Fibroblast of lung (primary cell): ENCODE data around the gene KLF18. TPM values are rescaled to one million over a fixed set of nuclear protein-coding genes. Genes with fewer than 3 reads are reported as not detected.
"Not testable (repeated sequence)": the region's sequence is repeated elsewhere in the genome, so short reads cannot be mapped to it uniquely, and the experiment has no call there.

Experiments used
- DNase-seq, 2 donors: peaks; one replicate each; pipeline versions ENCODE4 v3.0.0 to v3.0.0-alpha.2; 2010; ENCODE audit warnings: low read depth in 2 of 2
- H2AFZ ChIP-seq: 2 replicates; pipeline ENCODE4 v1.5.1; 2012; ENCODE audit warnings: low read length, control low read depth, inconsistent platforms
- H3K27ac ChIP-seq: 2 replicates; pipeline ENCODE4 v1.5.1; 2011; ENCODE audit warnings: low read length, control low read depth; ENCODE audit not compliant: insufficient read depth
- H3K27me3 ChIP-seq: 2 replicates; pipeline ENCODE4 v1.5.1; 2011; ENCODE audit warnings: mild to moderate bottlenecking, low read length; ENCODE audit not compliant: control insufficient read depth, insufficient read depth
- H3K36me3 ChIP-seq: 2 replicates; pipeline ENCODE4 v1.5.1; 2011; ENCODE audit warnings: low read length; ENCODE audit not compliant: control insufficient read depth, insufficient read depth
- H3K4me1 ChIP-seq: 2 replicates; pipeline ENCODE4 v1.5.1; 2011; ENCODE audit warnings: low read length; ENCODE audit not compliant: control insufficient read depth, insufficient read depth; ENCODE audit errors: extremely low read depth
- H3K4me2 ChIP-seq: 2 replicates; pipeline ENCODE4 v1.5.1; 2011; ENCODE audit warnings: low read length, control low read depth; ENCODE audit not compliant: insufficient read depth; ENCODE audit errors: extremely low read depth
- H3K4me3 ChIP-seq, 4 experiments: fragments of 200-600 bp in 1 of 4; sonication (generic) in 1 of 4; replicated peaks in 1 of 4; 2 replicates each; pipeline ENCODE4 v1.5.1; 2011 to 2016; ENCODE audit warnings: low read length in 4 of 4, low read depth in 3 of 4, mild to moderate bottlenecking in 3 of 4, control low read depth in 2 of 4, inconsistent platforms in 1 of 4, mixed read lengths in 1 of 4; ENCODE audit not compliant: insufficient read depth in 1 of 4; ENCODE audit errors: control extremely low read depth in 1 of 4
- H3K79me2 ChIP-seq: 2 replicates; pipeline ENCODE4 v1.5.1; 2012; ENCODE audit warnings: mild to moderate bottlenecking, low read length, inconsistent platforms; ENCODE audit not compliant: control insufficient read depth, insufficient read depth
- H3K9ac ChIP-seq: 2 replicates; pipeline ENCODE4 v1.5.1; 2011; ENCODE audit warnings: mild to moderate bottlenecking, low read length, control low read depth; ENCODE audit not compliant: insufficient read depth
- H3K9me3 ChIP-seq: 2 replicates; pipeline ENCODE4 v1.5.1; 2012; ENCODE audit warnings: low read depth, low read length; ENCODE audit not compliant: control insufficient read depth, insufficient read depth
- H4K20me1 ChIP-seq: 2 replicates; pipeline ENCODE4 v1.5.1; 2011; ENCODE audit warnings: low read length; ENCODE audit not compliant: control insufficient read depth, insufficient read depth; ENCODE audit errors: extremely low read depth
- CTCF ChIP-seq, 2 donors: IDR thresholded peaks in 1 of 2; conservative IDR thresholded peaks in 1 of 2; 1 replicate in 1 of 2; 2 replicates in 1 of 2; pipeline ENCODE4 v1.5.1; 2011 to 2012; ENCODE audit warnings: low read length in 2 of 2, control low read depth in 1 of 2, inconsistent platforms in 1 of 2, low read depth in 1 of 2, mild to moderate bottlenecking in 1 of 2
- EZH2 ChIP-seq: IDR thresholded peaks from 2 replicates; pipeline ENCODE4 v1.5.1; 2012; ENCODE audit warnings: low read length, control low read depth, mild to moderate bottlenecking; ENCODE audit errors: missing control alignments
- polyA plus RNA-seq, 2 donors: library from polyadenylated mRNA; depleted of rRNA in 1 of 2; stranded (reverse) in 1 of 2; unstranded in 1 of 2; fragments of >200 nt; gene quantifications; 2 replicates each; pipeline ENCODE4 v1.2.1, GENCODE V29; 2011 to 2012; ENCODE audit warnings: missing spikeins in 1 of 2
- total RNA-seq: library from RNA; depleted of rRNA; stranded (reverse); fragments of >200 nt; gene quantifications from 2 replicates; pipeline ENCODE4 v1.2.1, GENCODE V29; 2014

The KLF18 gene
- total and polyA plus RNA-seq, 2 donors (not counting 1 experiment from before 2014, with no cell fraction given) = not detected

DNA sequence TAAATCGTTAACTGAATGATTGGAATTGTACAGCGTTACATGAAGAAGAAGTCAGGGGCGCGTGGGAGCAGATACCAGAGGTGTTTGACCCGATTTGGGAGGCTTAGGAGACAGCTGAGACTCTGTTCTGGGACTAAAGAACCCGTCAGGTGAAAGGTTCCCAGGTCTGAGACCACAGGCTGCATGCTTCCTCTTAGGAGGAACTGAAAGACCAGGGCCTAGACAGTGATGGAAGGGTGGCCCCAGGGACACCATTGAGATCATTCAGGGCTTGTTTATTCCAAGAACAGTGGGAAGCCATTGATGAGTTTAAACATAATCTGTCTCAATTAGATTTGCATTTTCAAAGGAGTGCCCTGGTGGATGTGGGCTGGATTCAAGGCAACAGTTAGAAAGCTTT, 21.9 kb downstream of the KLF18 start:
- no peak overlapping the region for H3K4me2 ChIP-seq
- H3K4me3 ChIP-seq = no peak overlapping the region
- H2AFZ ChIP-seq = no peak overlapping the region
- no peak overlapping the region for H3K27ac ChIP-seq
- H4K20me1 ChIP-seq = no peaks in the 10 kb centered on the region
- no peaks in the 10 kb centered on the region for H3K79me2 ChIP-seq
- no peaks in the 10 kb centered on the region for H3K36me3 ChIP-seq
- no peaks in the 10 kb centered on the region for H3K4me1 ChIP-seq
- no peaks in the 10 kb centered on the region for H3K9me3 ChIP-seq
- no peak for DNase-seq
- no peaks in the 10 kb centered on the region for H3K27me3 ChIP-seq
- H3K9ac ChIP-seq = no peak overlapping the region
- TF ChIP-seq EZH2 = no peak
- TF ChIP-seq CTCF (conservative IDR thresholded peaks at IDR 0.05 in 1 of 2, IDR thresholded peaks at IDR 0.05 in 1 of 2; ENCODE audit: low read depth in 1 of 2, low read length in 2 of 2) = no peak

DNA sequence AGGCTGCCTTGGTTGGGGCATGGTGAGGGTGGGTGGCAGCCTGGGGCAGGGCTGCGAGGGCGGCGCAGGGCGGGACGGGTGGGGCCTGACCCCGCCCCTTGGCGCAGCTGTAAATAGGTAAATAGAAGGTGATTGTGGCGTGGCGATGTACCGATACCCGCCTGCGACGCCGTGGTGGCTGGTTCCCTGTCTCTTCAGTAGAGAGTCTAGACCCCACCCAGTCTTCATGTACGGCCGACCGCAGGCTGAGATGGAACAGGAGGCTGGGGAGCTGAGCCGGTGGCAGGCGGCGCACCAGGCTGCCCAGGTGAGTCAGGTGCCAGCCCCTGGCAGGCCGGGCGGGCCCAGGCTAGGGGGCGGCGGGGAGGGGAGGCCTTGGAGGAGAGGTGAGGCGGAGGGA, 22.7 kb downstream of the KLF18 start, which contains the start of gene KLF17:
Gene KLF17, plus strand, starts transcription at position 140 of the 400 bp plus-strand sequence. Its CDS starts 87 bp downstream, at position 227.
- Histone ChIP-seq H3K36me3 (no peaks in the 10 kb centered on the region), H3K27me3 (no peaks in the 10 kb centered on the region), H3K27ac (no peak within 1 kb of the TSS), H3K9ac (no peak within 1 kb of the TSS), H3K79me2 (no peaks in the 10 kb centered on the region), H2AFZ (no peak within 1 kb of the TSS), H3K9me3 (no peaks in the 10 kb centered on the region), H3K4me1 (no peaks in the 10 kb centered on the region), H3K4me3 (no peak within 1 kb of the TSS), H4K20me1 (no peaks in the 10 kb centered on the region), H3K4me2 (no peak within 1 kb of the TSS)
- no peak for DNase-seq
- TF ChIP-seq CTCF (conservative IDR thresholded peaks at IDR 0.05 in 1 of 2, IDR thresholded peaks at IDR 0.05 in 1 of 2; ENCODE audit: low read depth in 1 of 2, low read length in 2 of 2) = no peak
- TF ChIP-seq EZH2 = no peak

DNA sequence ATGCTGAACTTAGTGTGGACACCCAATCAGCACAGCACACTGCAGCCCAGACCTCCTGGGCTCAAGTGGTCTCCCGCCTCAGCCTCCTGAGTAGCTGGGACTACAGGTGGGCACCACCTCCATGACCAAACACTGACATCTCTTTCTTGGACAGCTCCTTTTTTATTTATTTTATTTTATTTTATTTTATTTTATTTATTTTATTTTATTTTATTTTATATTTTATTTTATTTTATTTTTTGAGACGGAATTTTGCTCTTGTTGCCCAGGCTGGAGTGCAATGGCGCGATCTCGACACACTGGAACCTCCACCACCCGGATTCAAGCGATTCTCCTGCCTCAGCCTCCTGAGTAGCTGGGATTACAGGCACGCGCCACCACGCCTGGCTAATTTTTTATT, 24.2 kb downstream of the KLF18 start:
- H3K27ac ChIP-seq, H3K4me1 ChIP-seq, H3K9ac ChIP-seq, H3K79me2 ChIP-seq, H3K4me3 ChIP-seq, H3K27me3 ChIP-seq, H2AFZ ChIP-seq, H3K9me3 ChIP-seq, DNase-seq, H3K4me2 ChIP-seq, H4K20me1 ChIP-seq, H3K36me3 ChIP-seq: not testable (repeated sequence)
